Mammary epithelial cell (primary cell): ENCODE results near the gene DTX1.

Experiments used
- EZH2 ChIP-seq: IDR thresholded peaks from 2 replicates; pipeline ENCODE4 v1.6.1; 2012; ENCODE audit warnings: low read length, inconsistent platforms, borderline replicate concordance
- TF ChIP-seq, protein P1 (sequence below), 2 donors: IDR thresholded peaks in 1 of 2; conservative IDR thresholded peaks in 1 of 2; 2 replicates each; pipeline ENCODE4 v1.5.1; 2011 to 2012; ENCODE audit warnings: inconsistent platforms in 2 of 2, low read length in 2 of 2, mild to moderate bottlenecking in 2 of 2, control low read depth in 1 of 2, low read depth in 1 of 2; ENCODE audit not compliant: insufficient read depth in 1 of 2; ENCODE audit errors: extremely low read depth in 1 of 2

DNA sequence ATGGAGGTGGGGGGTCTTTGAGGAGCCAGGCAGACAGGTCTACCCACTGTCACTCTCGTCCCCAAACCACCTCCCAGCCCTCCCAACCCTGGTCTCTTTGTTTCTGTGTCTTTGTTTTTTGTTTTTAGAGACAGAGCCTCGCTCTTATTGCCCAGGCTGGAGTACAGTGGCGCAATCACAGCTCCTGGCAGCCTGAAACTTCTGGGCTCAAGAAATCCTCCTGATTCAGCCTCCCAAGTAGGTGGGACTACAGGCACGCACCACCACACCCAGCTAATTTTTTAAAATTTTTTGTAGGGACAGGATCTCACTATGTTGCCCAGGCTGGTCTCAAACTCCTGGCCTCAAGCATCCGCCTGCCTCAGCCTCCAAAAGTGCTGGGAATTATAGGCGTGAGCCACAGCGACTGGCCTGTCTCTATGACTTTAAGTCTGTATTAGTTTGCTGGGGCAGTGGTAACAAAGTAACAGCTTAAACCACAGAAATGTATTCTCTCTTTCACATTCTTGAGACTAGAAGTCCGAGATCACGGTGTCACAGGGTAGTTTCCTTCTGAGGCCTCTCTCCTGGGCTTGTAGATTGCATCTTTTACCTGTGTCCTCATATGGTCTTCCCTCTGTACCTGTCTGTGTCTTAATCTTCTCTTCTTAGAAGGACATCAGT is 26.1 kb downstream of the DTX1 start:
- TF ChIP-seq EZH2 = no peak
- TF ChIP-seq, protein P1, sequence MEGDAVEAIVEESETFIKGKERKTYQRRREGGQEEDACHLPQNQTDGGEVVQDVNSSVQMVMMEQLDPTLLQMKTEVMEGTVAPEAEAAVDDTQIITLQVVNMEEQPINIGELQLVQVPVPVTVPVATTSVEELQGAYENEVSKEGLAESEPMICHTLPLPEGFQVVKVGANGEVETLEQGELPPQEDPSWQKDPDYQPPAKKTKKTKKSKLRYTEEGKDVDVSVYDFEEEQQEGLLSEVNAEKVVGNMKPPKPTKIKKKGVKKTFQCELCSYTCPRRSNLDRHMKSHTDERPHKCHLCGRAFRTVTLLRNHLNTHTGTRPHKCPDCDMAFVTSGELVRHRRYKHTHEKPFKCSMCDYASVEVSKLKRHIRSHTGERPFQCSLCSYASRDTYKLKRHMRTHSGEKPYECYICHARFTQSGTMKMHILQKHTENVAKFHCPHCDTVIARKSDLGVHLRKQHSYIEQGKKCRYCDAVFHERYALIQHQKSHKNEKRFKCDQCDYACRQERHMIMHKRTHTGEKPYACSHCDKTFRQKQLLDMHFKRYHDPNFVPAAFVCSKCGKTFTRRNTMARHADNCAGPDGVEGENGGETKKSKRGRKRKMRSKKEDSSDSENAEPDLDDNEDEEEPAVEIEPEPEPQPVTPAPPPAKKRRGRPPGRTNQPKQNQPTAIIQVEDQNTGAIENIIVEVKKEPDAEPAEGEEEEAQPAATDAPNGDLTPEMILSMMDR (conservative IDR thresholded peaks at IDR 0.05 in 1 of 2, IDR thresholded peaks at IDR 0.05 in 1 of 2; ENCODE audit: extremely low read depth in 1 of 2, insufficient read depth in 1 of 2, low read depth in 1 of 2, low read length in 2 of 2) = no peak
